DND-41 (cell line): Measurements from ENCODE around the gene RRP15.

Experiments
- ATAC-seq: fragments of 200-7000 bp; cut with Tn5 transposase; 3 replicates; pipeline ENCODE4 v1.9.1; 2021; ENCODE audit warnings: low read depth; ENCODE audit not compliant: insufficient read depth
- DNase-seq: peaks from one replicate; pipeline ENCODE4 v3.0.0-alpha.2; 2020
- H2AFZ ChIP-seq: 2 replicates; pipeline ENCODE4 v1.6.0; 2012; ENCODE audit warnings: low read depth, low read length
- H3K27ac ChIP-seq: 2 replicates; pipeline ENCODE4 v1.5.1; 2012; ENCODE audit warnings: low read length, inconsistent platforms
- H3K27me3 ChIP-seq: fragments of 200-600 bp; sonication (generic); 2 replicates; pipeline ENCODE4 v1.6.0; 2012; ENCODE audit warnings: low read length, mild to moderate bottlenecking, inconsistent platforms; ENCODE audit not compliant: insufficient read depth, poor library complexity
- H3K36me3 ChIP-seq: 2 replicates; pipeline ENCODE4 v1.5.1; 2012; ENCODE audit warnings: low read length, inconsistent platforms; ENCODE audit not compliant: insufficient read depth
- H3K4me1 ChIP-seq: 2 replicates; pipeline ENCODE4 v1.5.1; 2012; ENCODE audit warnings: mild to moderate bottlenecking, low read length; ENCODE audit not compliant: insufficient read depth
- H3K4me2 ChIP-seq: 2 replicates; pipeline ENCODE4 v1.6.0; 2012; ENCODE audit warnings: mild to moderate bottlenecking, moderate library complexity, low read length, inconsistent platforms; ENCODE audit not compliant: insufficient read depth
- H3K4me3 ChIP-seq, 2 experiments: fragments of 200-600 bp in 1 of 2; shearing (Covaris generic) in 1 of 2; 2 replicates each; pipeline ENCODE4 v1.5.1; 2012 to 2016; ENCODE audit warnings: inconsistent platforms in 2 of 2, low read length in 2 of 2, mild to moderate bottlenecking in 2 of 2, low read depth in 1 of 2, moderate library complexity in 1 of 2
- H3K79me2 ChIP-seq: 2 replicates; pipeline ENCODE4 v1.6.0; 2012; ENCODE audit warnings: low read length, inconsistent platforms; ENCODE audit not compliant: insufficient read depth
- H3K9ac ChIP-seq: 2 replicates; pipeline ENCODE4 v1.6.0; 2012; ENCODE audit warnings: low read depth, mild to moderate bottlenecking, inconsistent platforms, low read length, moderate library complexity
- H3K9me3 ChIP-seq: 2 replicates; pipeline ENCODE4 v1.5.1; 2012; ENCODE audit warnings: low read length, moderate library complexity, mild to moderate bottlenecking, inconsistent platforms; ENCODE audit not compliant: insufficient read depth, severe bottlenecking
- H4K20me1 ChIP-seq: 2 replicates; pipeline ENCODE4 v1.6.0; 2012; ENCODE audit warnings: low read length; ENCODE audit not compliant: insufficient read depth
- EZH2 ChIP-seq: IDR thresholded peaks from 3 replicates; pipeline ENCODE4 v1.6.1; 2012; ENCODE audit warnings: borderline replicate concordance, low read depth, mild to moderate bottlenecking, moderate library complexity, low read length, inconsistent platforms; ENCODE audit not compliant: severe bottlenecking
- TF ChIP-seq, protein P1 (sequence below): IDR thresholded peaks from 2 replicates; pipeline ENCODE4 v1.5.1; 2012; ENCODE audit warnings: borderline replicate concordance, low read length, moderate library complexity, mild to moderate bottlenecking; ENCODE audit not compliant: poor library complexity, severe bottlenecking; ENCODE audit errors: extremely low read depth

Gene RRP15

GRCh38 chr1:218347336-218347722, 62.2 kb downstream of the RRP15 start:
- Histone ChIP-seq H4K20me1 (no peaks in the 10 kb centered on the region), H3K4me1 (0 out of 2 replicates have a peak, but pooled peaks cover 3% of the 10 kb centered on the region), H3K4me3 (no peak overlapping the region), H3K9me3 (no peaks in the 10 kb centered on the region), H3K4me2 (no peak overlapping the region), H3K27ac (no peak overlapping the region), H3K36me3 (no peaks in the 10 kb centered on the region), H3K79me2 (no peaks in the 10 kb centered on the region), H3K27me3 (no peaks in the 10 kb centered on the region), H2AFZ (no peak overlapping the region), H3K9ac (no peak overlapping the region)
- TF ChIP-seq, protein P1, sequence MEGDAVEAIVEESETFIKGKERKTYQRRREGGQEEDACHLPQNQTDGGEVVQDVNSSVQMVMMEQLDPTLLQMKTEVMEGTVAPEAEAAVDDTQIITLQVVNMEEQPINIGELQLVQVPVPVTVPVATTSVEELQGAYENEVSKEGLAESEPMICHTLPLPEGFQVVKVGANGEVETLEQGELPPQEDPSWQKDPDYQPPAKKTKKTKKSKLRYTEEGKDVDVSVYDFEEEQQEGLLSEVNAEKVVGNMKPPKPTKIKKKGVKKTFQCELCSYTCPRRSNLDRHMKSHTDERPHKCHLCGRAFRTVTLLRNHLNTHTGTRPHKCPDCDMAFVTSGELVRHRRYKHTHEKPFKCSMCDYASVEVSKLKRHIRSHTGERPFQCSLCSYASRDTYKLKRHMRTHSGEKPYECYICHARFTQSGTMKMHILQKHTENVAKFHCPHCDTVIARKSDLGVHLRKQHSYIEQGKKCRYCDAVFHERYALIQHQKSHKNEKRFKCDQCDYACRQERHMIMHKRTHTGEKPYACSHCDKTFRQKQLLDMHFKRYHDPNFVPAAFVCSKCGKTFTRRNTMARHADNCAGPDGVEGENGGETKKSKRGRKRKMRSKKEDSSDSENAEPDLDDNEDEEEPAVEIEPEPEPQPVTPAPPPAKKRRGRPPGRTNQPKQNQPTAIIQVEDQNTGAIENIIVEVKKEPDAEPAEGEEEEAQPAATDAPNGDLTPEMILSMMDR, result no peak
- no peak for TF ChIP-seq EZH2
- DNase-seq (no peak), ATAC-seq (no peak)

DNA sequence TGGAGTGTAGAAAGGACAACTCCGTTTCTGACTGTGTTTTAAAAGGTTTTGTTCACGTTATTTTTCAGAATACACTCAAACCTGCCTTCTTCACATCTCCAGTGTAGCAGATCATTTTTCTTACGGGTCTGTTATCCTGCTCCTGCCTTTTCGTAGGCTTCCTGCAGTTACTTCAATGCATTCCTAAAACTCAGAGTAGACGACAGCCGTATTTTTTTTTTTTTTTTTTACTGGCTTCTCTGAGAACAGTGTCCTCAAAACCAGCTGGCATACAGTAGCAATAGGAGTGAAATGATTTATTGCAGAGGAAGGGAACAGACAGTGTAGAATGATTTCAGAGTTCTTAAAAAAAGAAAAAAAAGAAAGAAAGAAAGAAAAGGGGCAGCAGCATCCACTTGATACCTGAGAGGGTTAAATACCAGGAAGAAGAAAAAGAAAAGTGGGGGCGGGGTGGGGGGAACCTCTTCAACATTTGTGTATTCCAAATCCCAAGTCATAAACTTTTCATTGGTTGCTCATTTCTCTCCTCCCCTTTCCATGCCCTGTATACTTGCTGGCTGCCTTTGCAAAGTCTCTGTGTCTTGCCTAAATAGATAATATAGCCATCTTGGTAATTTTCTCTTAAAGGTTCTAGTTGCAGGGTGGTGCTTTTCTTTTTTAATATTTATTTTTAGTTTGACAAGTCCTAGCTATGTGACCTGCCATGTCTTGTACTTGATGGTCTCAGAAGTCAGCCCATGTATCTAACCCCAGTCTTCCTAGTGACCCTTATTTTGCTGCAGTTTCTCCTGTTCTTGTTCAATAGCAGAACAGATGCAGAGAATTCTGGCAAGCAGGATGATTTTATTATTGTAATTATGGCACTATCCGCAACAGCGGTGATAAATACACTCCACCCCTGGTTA, 62.9 kb downstream of the RRP15 start:
- H3K4me2 ChIP-seq, result no peak overlapping the region
- no peaks in the 10 kb centered on the region for H3K9me3 ChIP-seq
- DNase-seq, result no peak
- H3K4me1 ChIP-seq, result 0 out of 2 replicates have a peak, but pooled peaks cover 3% of the 10 kb centered on the region
- ATAC-seq, result no peak
- H3K79me2 ChIP-seq, result no peaks in the 10 kb centered on the region
- no peak overlapping the region for H3K4me3 ChIP-seq
- no peaks in the 10 kb centered on the region for H4K20me1 ChIP-seq
- H3K36me3 ChIP-seq, result no peaks in the 10 kb centered on the region
- H3K27ac ChIP-seq, result no peak overlapping the region
- no peak overlapping the region for H3K9ac ChIP-seq
- no peak overlapping the region for H2AFZ ChIP-seq
- TF ChIP-seq, protein P1, result no peak
- no peak for TF ChIP-seq EZH2
- no peaks in the 10 kb centered on the region for H3K27me3 ChIP-seq

DNA sequence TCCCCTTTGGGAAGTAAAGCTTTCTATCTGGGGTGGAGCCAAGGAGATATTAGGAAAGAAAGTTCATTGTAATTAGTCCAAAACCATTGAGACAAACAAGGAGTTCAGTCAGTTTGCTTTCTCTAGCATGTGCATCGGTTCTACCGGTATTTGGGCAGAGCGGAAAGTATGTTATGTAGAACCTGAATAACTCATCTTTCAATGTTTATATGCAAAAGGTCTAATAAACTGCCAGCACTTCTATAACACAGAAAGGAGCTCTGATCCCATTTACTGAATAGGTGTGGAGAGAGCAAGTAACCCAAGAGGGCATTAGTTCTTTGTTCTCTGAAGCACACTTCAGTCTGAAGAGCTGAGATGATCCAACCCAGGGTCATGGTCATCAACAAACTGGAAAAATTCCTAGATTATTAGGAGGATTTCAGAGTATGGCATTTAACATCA, 63.6 kb downstream of the RRP15 start:
- H3K9ac ChIP-seq, result no peak overlapping the region
- ATAC-seq (no peak), DNase-seq (no peak)
- H3K9me3 ChIP-seq, result no peaks in the 10 kb centered on the region
- H3K79me2 ChIP-seq, result no peaks in the 10 kb centered on the region
- H3K4me1 ChIP-seq, result 0 out of 2 replicates have a peak, but pooled peaks cover 3% of the 10 kb centered on the region
- no peaks in the 10 kb centered on the region for H3K27me3 ChIP-seq
- H3K27ac ChIP-seq, result no peak overlapping the region
- H2AFZ ChIP-seq, result no peak overlapping the region
- H3K36me3 ChIP-seq, result no peaks in the 10 kb centered on the region
- no peak overlapping the region for H3K4me2 ChIP-seq
- H4K20me1 ChIP-seq, result no peaks in the 10 kb centered on the region
- H3K4me3 ChIP-seq, result no peak overlapping the region
- TF ChIP-seq, protein P1, result no peak
- no peak for TF ChIP-seq EZH2
